IMR-90 (cell line): ENCODE results near the gene EEIG2. TPM values are rescaled to one million over a fixed set of nuclear protein-coding genes. Genes with fewer than 3 reads are reported as not detected.

Source experiments
- ATAC-seq: fragments of 200-7000 bp; cut with Tn5 transposase; 2 replicates; pipeline ENCODE4 v1.9.1; 2020; ENCODE audit warnings: low read depth, mild to moderate bottlenecking, moderate library complexity
- BruUV-seq: library from RNA; stranded (reverse); fragments of 400-500 nt; replicated peaks from 2 replicates; lab custom pipeline; 2021; lab: Mats Ljungman, UMichigan
- CTCF ChIA-PET: fragments of 300-600 bp; formaldehyde crosslinking; extraction: SDS; loops from one replicate; lab custom pipeline; 2021; ENCODE audit warnings: antibody characterized with exemption; lab: Yijun Ruan, JAX
- POLR2A ChIA-PET: fragments of 300-600 bp; sonication (Branson Sonifier 250); formaldehyde crosslinking; loops from one replicate; lab custom pipeline; 2022; ENCODE audit warnings: antibody characterized with exemption; ENCODE audit not compliant: unreplicated experiment; lab: Charles Lee
- DNase-seq: peaks from one replicate; pipeline ENCODE4 v3.0.0; 2013
- H2AFZ ChIP-seq: replicated peaks from 2 replicates; pipeline ENCODE3; 2013; ENCODE audit warnings: low read length, mild to moderate bottlenecking; ENCODE audit not compliant: poor library complexity
- H2AK5ac ChIP-seq: 2 replicates; pipeline ENCODE4 v1.6.1; 2013; ENCODE audit warnings: low read depth, low read length, inconsistent platforms
- H2AK9ac ChIP-seq: replicated peaks from 2 replicates; pipeline ENCODE3; 2013; ENCODE audit warnings: mild to moderate bottlenecking, low read depth, low read length, moderate library complexity; ENCODE audit not compliant: poor library complexity
- H2BK120ac ChIP-seq: 2 replicates; pipeline ENCODE4 v1.6.1; 2013; ENCODE audit warnings: low read depth, low read length, inconsistent platforms
- H2BK15ac ChIP-seq: 3 replicates; pipeline ENCODE4 v1.6.1; 2013; ENCODE audit warnings: low read depth, low read length, inconsistent platforms
- H2BK20ac ChIP-seq: 2 replicates; pipeline ENCODE4 v1.6.1; 2013; ENCODE audit warnings: low read depth, mild to moderate bottlenecking, inconsistent platforms, low read length, moderate library complexity
- H2BK5ac ChIP-seq: 2 replicates; pipeline ENCODE4 v1.6.1; 2013; ENCODE audit warnings: mild to moderate bottlenecking, low read depth, low read length, inconsistent platforms; ENCODE audit not compliant: poor library complexity, severe bottlenecking
- H3K14ac ChIP-seq: replicated peaks from 2 replicates; pipeline ENCODE4 v1.6.1; 2013; ENCODE audit warnings: low read depth, low read length, inconsistent platforms
- H3K18ac ChIP-seq: 2 replicates; pipeline ENCODE4 v1.6.1; 2013; ENCODE audit warnings: low read depth, low read length, control low read depth
- H3K23ac ChIP-seq: 2 replicates; pipeline ENCODE4 v1.6.1; 2013; ENCODE audit warnings: low read depth, low read length, inconsistent platforms
- H3K27ac ChIP-seq: 2 replicates; pipeline ENCODE4 v1.5.1; 2013; ENCODE audit warnings: mild to moderate bottlenecking, control low read depth, low read length; ENCODE audit not compliant: insufficient read depth
- H3K27me3 ChIP-seq: 2 replicates; pipeline ENCODE4 v1.6.1; 2013; ENCODE audit warnings: low read length; ENCODE audit not compliant: control insufficient read depth, insufficient read depth
- H3K36me3 ChIP-seq: 2 replicates; pipeline ENCODE4 v1.6.1; 2013; ENCODE audit warnings: low read length, mixed read lengths; ENCODE audit not compliant: control insufficient read depth, insufficient read depth
- H3K4ac ChIP-seq: 2 replicates; pipeline ENCODE4 v1.6.1; 2013; ENCODE audit warnings: low read depth, low read length, inconsistent platforms
- H3K4me1 ChIP-seq: 2 replicates; pipeline ENCODE4 v1.6.1; 2013; ENCODE audit warnings: low read length, mixed read lengths; ENCODE audit not compliant: control insufficient read depth, insufficient read depth
- H3K4me2 ChIP-seq: 2 replicates; pipeline ENCODE4 v1.6.1; 2013; ENCODE audit warnings: low read depth, mild to moderate bottlenecking, control low read depth, low read length, moderate library complexity
- H3K4me3 ChIP-seq: 2 replicates; pipeline ENCODE4 v1.5.1; 2013; ENCODE audit warnings: low read depth, mild to moderate bottlenecking, control low read depth, low read length, moderate library complexity; ENCODE audit not compliant: insufficient read depth
- H3K56ac ChIP-seq: 2 replicates; pipeline ENCODE4 v1.6.1; 2013; ENCODE audit warnings: low read length, inconsistent platforms; ENCODE audit not compliant: insufficient read depth; ENCODE audit errors: extremely low read depth
- H3K79me1 ChIP-seq, 2 experiments: 2 replicates each; pipeline ENCODE4 v1.6.1; 2013; ENCODE audit warnings: low read length in 2 of 2, inconsistent platforms in 1 of 2, low read depth in 1 of 2
- H3K9ac ChIP-seq: 2 replicates; pipeline ENCODE4 v1.6.1; 2013; ENCODE audit warnings: low read depth, low read length, control low read depth
- H3K9me1 ChIP-seq: 2 replicates; pipeline ENCODE4 v1.6.1; 2013; ENCODE audit warnings: low read length, inconsistent platforms; ENCODE audit not compliant: insufficient read depth
- H3K9me3 ChIP-seq: 2 replicates; pipeline ENCODE4 v1.6.1; 2013; ENCODE audit warnings: low read length; ENCODE audit not compliant: control insufficient read depth, insufficient read depth
- H4K20me1 ChIP-seq: 2 replicates; pipeline ENCODE4 v1.6.1; 2013; ENCODE audit warnings: low read length, inconsistent platforms; ENCODE audit not compliant: insufficient read depth
- H4K5ac ChIP-seq: 2 replicates; pipeline ENCODE4 v1.6.1; 2013; ENCODE audit warnings: mild to moderate bottlenecking, low read depth, low read length, control low read depth
- H4K8ac ChIP-seq, 2 experiments: 2 replicates each; pipeline ENCODE4 v1.6.1; 2013; ENCODE audit warnings: low read depth in 2 of 2, low read length in 2 of 2, control low read depth in 1 of 2, inconsistent platforms in 1 of 2
- H4K91ac ChIP-seq: 2 replicates; pipeline ENCODE4 v1.6.1; 2013; ENCODE audit warnings: low read depth, low read length, inconsistent platforms; ENCODE audit not compliant: insufficient read depth
- CEBPB ChIP-seq: IDR thresholded peaks from 2 replicates; pipeline ENCODE4 v1.6.1; 2012; ENCODE audit warnings: low read depth, low read length, improper control_type of control experiment
- FOS ChIP-seq: fragments of 150-350 bp; IDR thresholded peaks from 2 replicates; pipeline ENCODE4 v1.6.1; 2016; ENCODE audit warnings: low read depth, low read length
- dilution Hi-C: fragments of 300-500 bp; cut with HindIII; formaldehyde crosslinking; loops from one replicate; pipeline ENCODE4 v1.14.3; 2018; ENCODE audit warnings: low sequenced_read_pairs; ENCODE audit not compliant: unreplicated experiment
- in situ Hi-C: fragments of 300-500 bp; cut with MboI; formaldehyde crosslinking; loops from 3 replicates; pipeline ENCODE4 v1.14.3; 2019; ENCODE audit warnings: low sequenced_read_pairs, inconsistent platforms, mixed read lengths
- intact Hi-C: fragments of 100-400 bp; cut with micrococcal nuclease; formaldehyde crosslinking; loops from 2 replicates; pipeline ENCODE4 v1.10.0; 2022
- polyA plus RNA-seq, 3 experiments: library from polyadenylated mRNA; depleted of rRNA; stranded (reverse); fragments of >200 nt; gene quantifications; 2 replicates each; pipeline ENCODE4 v1.2.3, GENCODE V29; 2012; ENCODE audit warnings: low replicate concordance in 1 of 3
- total RNA-seq: library from RNA; depleted of rRNA; stranded (reverse); fragments of >200 nt; gene quantifications from 2 replicates; pipeline ENCODE4 v1.2.3, GENCODE V29; 2012

EEIG2 gene
- total and polyA plus RNA-seq, 2 of the 4 experiments (the other 2 are of a cell fraction) = 1.7 to 4.8 TPM

DNA sequence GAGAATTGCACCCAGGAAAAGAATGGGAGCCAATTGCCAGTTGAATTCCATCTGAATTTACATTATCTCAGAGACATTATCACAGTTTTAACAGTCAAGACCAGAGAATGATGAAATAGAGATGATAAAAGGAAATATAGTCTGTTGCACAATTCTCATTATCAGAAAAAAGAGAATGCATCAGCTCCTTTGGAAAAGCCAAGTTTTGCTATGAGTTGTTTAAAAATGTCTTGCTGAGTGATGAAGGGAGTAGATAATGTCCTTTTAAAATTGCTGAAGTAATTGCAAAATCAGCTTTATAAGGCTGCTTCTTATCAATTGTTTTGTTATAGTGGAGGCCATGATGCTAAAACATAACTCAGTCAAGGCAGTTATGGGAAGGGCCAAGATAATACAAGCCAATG lies 37.9 kb upstream of the EEIG2 start:
- no peaks in the 10 kb centered on the region for H3K36me3 ChIP-seq
- H3K14ac ChIP-seq = no peak overlapping the region
- H4K5ac ChIP-seq = no peak overlapping the region
- H3K27me3 ChIP-seq = peaks cover 17% of the 10 kb centered on the region
- CTCF ChIA-PET = no interaction called here
- H3K9me3 ChIP-seq = no peaks in the 10 kb centered on the region
- no peak overlapping the region for H3K9ac ChIP-seq
- intact Hi-C loops (no loop called here), in situ Hi-C loops (no loop called here), dilution Hi-C loops (no loop called here)
- H3K4me2 ChIP-seq = no peak overlapping the region
- H3K23ac ChIP-seq = no peak overlapping the region
- no peak overlapping the region for H2AK9ac ChIP-seq
- H3K4me3 ChIP-seq = no peak overlapping the region
- H4K91ac ChIP-seq = no peak overlapping the region
- no peak for ATAC-seq
- H2AFZ ChIP-seq = no peak overlapping the region
- H3K9me1 ChIP-seq = no peaks in the 10 kb centered on the region
- POLR2A ChIA-PET = no interaction called here
- H3K4ac ChIP-seq = no peak overlapping the region
- no peak overlapping the region for H3K27ac ChIP-seq
- no TSS peak for BruUV-seq
- H3K56ac ChIP-seq = no peak overlapping the region
- no peaks in the 10 kb centered on the region for H3K4me1 ChIP-seq
- peak; percentile 3 for DNase-seq
- H2BK15ac ChIP-seq = no peak overlapping the region
- TF ChIP-seq CEBPB (peak; percentile 71), FOS (no peak)
- H3K18ac ChIP-seq = no peak overlapping the region
- H4K8ac ChIP-seq = no peak overlapping the region
- H2BK20ac ChIP-seq = no peak overlapping the region
- H3K79me1 ChIP-seq = no peaks in the 10 kb centered on the region
- H2BK5ac ChIP-seq = no peak overlapping the region
- H2AK5ac ChIP-seq = no peak overlapping the region
- H4K20me1 ChIP-seq = no peaks in the 10 kb centered on the region
- H2BK120ac ChIP-seq = no peak overlapping the region
